ENCODE data around the gene MFAP3L. TPM values are rescaled to one million over a fixed set of nuclear protein-coding genes. Genes with fewer than 3 reads are reported as not detected.

The MFAP3L gene
- total RNA-seq, 2 donors from 2014 or later: 1.3 to 14.5 TPM

GRCh38 chr4:169998981-169999380 is 27.2 kb downstream of the MFAP3L start:
- ATAC-seq (no peak), DNase-seq (no peak)
- TF ChIP-seq POLR2A (IDR thresholded peaks at IDR 0.05): no peak
- no peak for TF ChIP-seq CTCF (IDR thresholded peaks at IDR 0.05)
- Histone ChIP-seq H3K9me3 (no peaks in the 10 kb centered on the region), H3K4me3 (no peak overlapping the region), H3K27me3 (no peaks in the 10 kb centered on the region), H3K27ac (no peak overlapping the region), H3K36me3 (replicated peaks in 1 of 2; ENCODE audit: insufficient read depth in 1 of 2, low read depth in 2 of 2) (no peaks in the 10 kb centered on the region), H3K4me1 (no peaks in the 10 kb centered on the region)
- WGBS, 2 donors: 94 to 100% methylated on average over 1 of the region's 1 CpG
- intact Hi-C loops (cut with DNase I): no loop called here

GRCh38 chr4:169996379-169997240 is 29.6 kb downstream of the MFAP3L start:
- ATAC-seq (no peak), DNase-seq (no peak)
- intact Hi-C loops (cut with DNase I): no loop called here
- Histone ChIP-seq H3K27ac (no peak overlapping the region), H3K36me3 (replicated peaks in 1 of 2; ENCODE audit: insufficient read depth in 1 of 2, low read depth in 2 of 2) (no peaks in the 10 kb centered on the region), H3K27me3 (no peaks in the 10 kb centered on the region), H3K4me3 (no peak overlapping the region), H3K4me1 (no peaks in the 10 kb centered on the region), H3K9me3 (no peaks in the 10 kb centered on the region)
- 80 to 83% methylated on average over 10 of the region's 10 CpGs for WGBS, 2 donors
- TF ChIP-seq CTCF (IDR thresholded peaks at IDR 0.05): no peak
- TF ChIP-seq POLR2A (IDR thresholded peaks at IDR 0.05): no peak

- intact Hi-C loops (cut with DNase I): no loop called here
- DNase-seq: no peak
- TF ChIP-seq POLR2A (IDR thresholded peaks at IDR 0.05) (no peak), CTCF (IDR thresholded peaks at IDR 0.05) (no peak)
- ATAC-seq: no peak
- H3K4me1 ChIP-seq: no peaks in the 10 kb centered on the region
- no peaks in the 10 kb centered on the region for H3K36me3 ChIP-seq (replicated peaks in 1 of 2; ENCODE audit: insufficient read depth in 1 of 2, low read depth in 2 of 2)
- no peak overlapping the region for H3K27ac ChIP-seq
- no peak overlapping the region for H3K4me3 ChIP-seq
- no peaks in the 10 kb centered on the region for H3K9me3 ChIP-seq
- no peaks in the 10 kb centered on the region for H3K27me3 ChIP-seq
- 72 to 82% methylated on average over 9 of the region's 9 CpGs for WGBS, 2 donors
Measured at GRCh38 chr4:169993531-169993930, 32.7 kb downstream of the MFAP3L start.

- no peaks in the 10 kb centered on the region for H3K9me3 ChIP-seq
- TF ChIP-seq POLR2A (IDR thresholded peaks at IDR 0.05): no peak
- TF ChIP-seq CTCF (IDR thresholded peaks at IDR 0.05): no peak
- WGBS, 2 donors: 53 to 61% methylated on average over 6 of the region's 6 CpGs
- DNase-seq (no peak), ATAC-seq (no peak)
- intact Hi-C loops (cut with DNase I): no loop called here
- H3K4me1 ChIP-seq: no peaks in the 10 kb centered on the region
- no peaks in the 10 kb centered on the region for H3K27me3 ChIP-seq
- no peaks in the 10 kb centered on the region for H3K36me3 ChIP-seq (replicated peaks in 1 of 2; ENCODE audit: insufficient read depth in 1 of 2, low read depth in 2 of 2)
- no peak overlapping the region for H3K4me3 ChIP-seq
- H3K27ac ChIP-seq: no peak overlapping the region
Measured at GRCh38 chr4:169988252-169988651, 37.9 kb downstream of the MFAP3L start.
